ENCODE data around the gene SLC1A2. TPM values are rescaled to one million over a fixed set of nuclear protein-coding genes. Genes with fewer than 3 reads are reported as not detected.
"Not testable (repeated sequence)": the region's sequence is repeated elsewhere in the genome, so short reads cannot be mapped to it uniquely, and the experiment has no call there.

The SLC1A2 gene
- total RNA-seq, 1 donor from 2014 or later, result 54.3 TPM

- Mint-ChIP-seq H3K36me3 (ENCODE audit: unreplicated experiment) (peaks cover 11% of the 10 kb centered on the region), H3K4me3 (ENCODE audit: unreplicated experiment) (no peak overlapping the region), H3K9me3 (ENCODE audit: unreplicated experiment) (no peaks in the 10 kb centered on the region), H3K27me3 (ENCODE audit: unreplicated experiment) (no peaks in the 10 kb centered on the region), H3K4me1 (ENCODE audit: low read depth, unreplicated experiment) (no peaks in the 10 kb centered on the region), H3K27ac (ENCODE audit: unreplicated experiment) (no peak overlapping the region)
- DNase-seq, result no peak
- TF ChIP-seq CTCF (IDR thresholded peaks at IDR 0.05; ENCODE audit: partially characterized antibody, unreplicated experiment), result no peak
Measured at GRCh38 chr11:35230388-35230787, 189.0 kb downstream of the SLC1A2 start.

DNA sequence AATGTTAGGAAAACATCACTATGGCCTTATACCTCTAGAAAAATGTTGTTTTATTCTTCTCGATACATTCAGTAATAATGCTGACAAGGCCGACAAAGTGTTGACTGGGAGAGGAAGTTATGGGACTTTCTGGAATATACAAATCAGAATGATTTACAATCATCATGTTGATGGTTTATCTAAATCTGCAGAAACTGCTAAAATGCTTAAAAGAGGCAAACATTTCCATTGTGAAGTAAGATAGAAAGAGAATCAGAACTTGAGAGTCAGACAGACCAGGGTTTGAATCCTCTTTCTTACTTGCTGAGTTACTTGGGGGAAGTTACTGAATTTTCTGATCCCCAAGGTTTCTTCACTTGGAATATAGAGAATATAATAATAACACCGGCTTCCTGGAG is 191.0 kb downstream of the SLC1A2 start:
- Mint-ChIP-seq H3K9me3 (ENCODE audit: unreplicated experiment) (no peaks in the 10 kb centered on the region), H3K27me3 (ENCODE audit: unreplicated experiment) (no peaks in the 10 kb centered on the region), H3K4me1 (ENCODE audit: low read depth, unreplicated experiment) (no peaks in the 10 kb centered on the region), H3K36me3 (ENCODE audit: unreplicated experiment) (no peaks in the 10 kb centered on the region), H3K27ac (ENCODE audit: unreplicated experiment) (no peak overlapping the region), H3K4me3 (ENCODE audit: unreplicated experiment) (no peak overlapping the region)
- DNase-seq, result no peak
- TF ChIP-seq CTCF (IDR thresholded peaks at IDR 0.05; ENCODE audit: partially characterized antibody, unreplicated experiment), result no peak

- peaks cover 3% of the 10 kb centered on the region for H3K4me1 Mint-ChIP-seq (ENCODE audit: low read depth, unreplicated experiment)
- H3K9me3 Mint-ChIP-seq (ENCODE audit: unreplicated experiment), result no peaks in the 10 kb centered on the region
- no peak for DNase-seq
- no peaks in the 10 kb centered on the region for H3K36me3 Mint-ChIP-seq (ENCODE audit: unreplicated experiment)
- H3K4me3 Mint-ChIP-seq (ENCODE audit: unreplicated experiment), result no peak overlapping the region
- H3K27ac Mint-ChIP-seq (ENCODE audit: unreplicated experiment), result no peak overlapping the region
- TF ChIP-seq CTCF (IDR thresholded peaks at IDR 0.05; ENCODE audit: partially characterized antibody, unreplicated experiment), result no peak
- no peaks in the 10 kb centered on the region for H3K27me3 Mint-ChIP-seq (ENCODE audit: unreplicated experiment)
Measured at GRCh38 chr11:35227576-35228327, 191.6 kb downstream of the SLC1A2 start.

- not testable (repeated sequence) for H3K27me3 Mint-ChIP-seq (ENCODE audit: unreplicated experiment); H3K9me3 Mint-ChIP-seq (ENCODE audit: unreplicated experiment); H3K27ac Mint-ChIP-seq (ENCODE audit: unreplicated experiment); H3K36me3 Mint-ChIP-seq (ENCODE audit: unreplicated experiment); H3K4me1 Mint-ChIP-seq (ENCODE audit: low read depth, unreplicated experiment); DNase-seq; H3K4me3 Mint-ChIP-seq (ENCODE audit: unreplicated experiment)
Measured at GRCh38 chr11:35226756-35227155, 192.6 kb downstream of the SLC1A2 start.

DNA sequence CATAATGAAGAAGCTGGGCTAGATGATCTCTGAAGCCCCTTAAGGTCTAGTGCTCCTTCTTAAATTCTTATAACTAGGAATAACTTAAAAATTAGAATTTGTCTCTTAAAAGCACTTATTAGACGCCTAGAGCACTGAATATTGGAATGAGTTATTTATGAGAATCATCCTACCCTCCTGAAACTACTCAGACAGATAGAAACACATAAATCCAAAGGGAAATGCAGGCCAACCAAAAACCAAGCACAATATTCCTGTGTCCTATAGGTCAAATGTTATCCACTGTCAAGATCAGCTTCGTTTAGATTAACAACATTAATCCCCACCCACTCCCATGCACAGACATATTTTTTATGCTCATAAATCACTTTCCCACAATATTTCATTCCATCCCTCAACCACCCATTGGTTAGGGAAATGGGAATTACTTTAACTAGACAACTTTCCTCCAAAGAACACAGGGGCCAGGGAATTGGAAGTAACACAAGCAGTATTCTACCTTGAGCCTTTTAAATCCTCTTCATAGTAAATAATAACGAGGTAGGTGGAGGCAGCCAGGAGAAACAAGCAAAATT is 193.3 kb downstream of the SLC1A2 start:
- H3K4me3 Mint-ChIP-seq (ENCODE audit: unreplicated experiment), result no peak overlapping the region
- H3K4me1 Mint-ChIP-seq (ENCODE audit: low read depth, unreplicated experiment), result peaks cover 3% of the 10 kb centered on the region
- no peaks in the 10 kb centered on the region for H3K9me3 Mint-ChIP-seq (ENCODE audit: unreplicated experiment)
- TF ChIP-seq CTCF (IDR thresholded peaks at IDR 0.05; ENCODE audit: partially characterized antibody, unreplicated experiment), result no peak
- H3K27ac Mint-ChIP-seq (ENCODE audit: unreplicated experiment), result no peak overlapping the region
- H3K27me3 Mint-ChIP-seq (ENCODE audit: unreplicated experiment), result no peaks in the 10 kb centered on the region
- DNase-seq, result no peak
- H3K36me3 Mint-ChIP-seq (ENCODE audit: unreplicated experiment), result no peaks in the 10 kb centered on the region
